ENCODE results near the gene PCP4L1.

The PCP4L1 gene

DNA sequence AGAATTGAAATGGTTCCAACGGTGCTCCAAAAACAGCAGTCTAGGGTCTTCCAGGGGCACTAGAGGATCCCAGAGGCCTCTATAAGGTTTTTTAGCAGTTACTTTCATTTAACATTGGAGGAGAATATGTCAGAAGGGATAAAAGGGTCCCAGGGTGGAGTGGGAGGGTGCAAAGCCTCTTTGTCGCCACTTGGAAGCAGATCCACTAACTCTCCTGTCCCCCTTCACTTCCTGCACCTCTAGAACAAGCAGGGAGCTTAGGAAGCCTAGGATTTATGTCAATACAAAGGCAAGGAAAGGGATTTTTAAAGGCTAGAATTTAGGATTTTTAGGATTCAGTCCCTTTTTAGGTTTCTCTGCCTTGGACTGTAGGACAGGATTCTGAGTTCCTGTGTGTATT, 8.3 kb downstream of the PCP4L1 start:
- DNase-seq (ENCODE audit: low spot score): no peak

DNA sequence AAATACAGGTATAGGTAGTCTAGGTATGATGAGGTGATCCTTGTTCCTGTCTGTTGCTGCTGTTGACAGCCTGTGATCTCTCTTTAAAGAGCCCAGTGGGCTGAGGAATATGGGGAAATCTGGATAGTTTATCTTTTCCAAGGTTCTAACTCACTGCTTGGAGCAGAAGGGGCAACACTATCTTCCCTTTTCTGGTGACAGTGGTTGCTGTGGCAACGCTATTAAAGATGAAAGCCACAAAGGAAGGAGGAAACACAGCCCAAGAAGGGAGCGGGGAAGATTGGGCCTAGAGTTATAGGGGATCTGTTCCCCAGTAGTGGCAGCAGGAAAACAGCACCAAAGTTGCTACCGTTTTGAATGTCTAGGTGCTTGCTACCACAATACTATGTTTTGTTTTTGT, 8.8 kb downstream of the PCP4L1 start:
- no peak for DNase-seq (ENCODE audit: low spot score)

DNA sequence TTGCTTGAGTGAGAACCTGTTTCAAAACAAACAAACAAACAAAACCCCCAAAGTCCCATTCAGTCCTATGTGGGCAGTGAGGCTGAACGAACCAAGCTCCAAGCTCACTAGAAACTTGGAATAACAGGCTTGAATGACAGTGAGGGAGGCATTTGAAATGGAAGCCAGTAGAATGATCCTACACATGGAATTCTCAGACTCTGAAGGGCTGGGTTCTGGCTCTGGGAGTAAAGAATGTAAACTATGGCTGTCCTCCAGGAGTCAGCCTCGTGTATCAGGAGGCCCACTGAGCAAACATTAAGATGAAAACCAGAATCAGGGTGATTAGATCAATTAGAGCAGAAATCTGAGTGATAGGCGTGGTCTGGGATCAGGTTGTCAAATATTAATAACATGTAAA, 14.9 kb downstream of the PCP4L1 start:
- DNase-seq (ENCODE audit: low spot score): no peak

DNA sequence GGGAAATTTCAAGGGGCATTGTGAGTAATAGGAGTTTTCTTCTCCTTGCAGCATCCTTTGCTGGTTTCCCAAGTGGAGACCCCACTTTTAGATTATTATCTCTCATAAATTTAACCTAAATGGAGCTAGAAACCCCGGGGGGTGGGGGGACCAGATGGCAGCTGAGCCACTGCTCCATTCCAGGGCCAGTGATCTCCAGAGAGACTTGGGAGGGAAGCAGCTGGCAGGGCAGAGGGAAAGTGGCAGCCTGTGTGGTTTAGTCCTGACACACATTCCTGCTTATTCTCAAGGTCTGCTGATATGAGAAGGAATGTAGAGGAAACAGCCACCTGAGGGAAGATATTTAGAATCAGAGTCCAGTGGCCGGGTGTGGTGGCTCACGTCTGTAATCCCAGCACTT, 16.3 kb downstream of the PCP4L1 start:
- no peak for DNase-seq (ENCODE audit: low spot score)

DNA sequence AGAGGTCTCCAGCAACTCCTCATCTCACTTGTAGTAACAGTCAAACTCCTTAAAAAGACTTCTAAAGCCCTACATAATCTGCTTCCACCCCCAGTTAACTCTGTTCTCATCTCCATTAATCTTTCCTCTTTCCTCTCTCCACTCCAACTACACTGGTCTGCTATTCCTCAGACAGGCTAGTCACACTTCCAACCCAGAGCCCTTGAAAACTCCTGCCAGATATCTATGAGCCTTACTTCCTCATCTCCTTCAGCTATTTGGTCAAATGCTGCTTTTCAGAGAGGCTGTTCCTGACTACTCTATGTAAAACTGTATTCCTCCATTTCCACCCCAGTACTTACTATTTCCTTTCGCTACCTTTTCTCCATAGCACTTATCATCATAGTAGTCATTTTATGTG, 24.4 kb downstream of the PCP4L1 start:
- DNase-seq (ENCODE audit: low spot score): no peak

DNA sequence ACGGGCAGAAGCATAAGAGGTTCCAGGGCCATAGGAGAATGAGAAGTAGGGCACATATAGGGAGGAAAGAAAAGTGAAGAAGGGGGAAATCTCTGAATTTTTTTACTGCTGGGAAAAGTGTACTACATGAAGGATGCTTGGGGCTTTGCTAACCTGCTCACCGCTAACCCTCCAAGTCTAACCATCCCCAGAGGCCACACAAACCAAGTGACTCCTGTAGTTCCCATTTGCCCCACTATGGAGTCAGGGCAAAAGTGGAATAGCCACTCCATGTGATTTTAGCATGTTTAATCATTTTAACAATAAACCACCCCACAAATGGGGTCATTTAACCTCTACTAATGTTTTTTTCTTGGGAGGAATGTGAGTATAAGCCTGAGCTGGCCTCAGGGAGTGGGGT, 26.6 kb downstream of the PCP4L1 start:
- DNase-seq (ENCODE audit: low spot score): no peak

DNA sequence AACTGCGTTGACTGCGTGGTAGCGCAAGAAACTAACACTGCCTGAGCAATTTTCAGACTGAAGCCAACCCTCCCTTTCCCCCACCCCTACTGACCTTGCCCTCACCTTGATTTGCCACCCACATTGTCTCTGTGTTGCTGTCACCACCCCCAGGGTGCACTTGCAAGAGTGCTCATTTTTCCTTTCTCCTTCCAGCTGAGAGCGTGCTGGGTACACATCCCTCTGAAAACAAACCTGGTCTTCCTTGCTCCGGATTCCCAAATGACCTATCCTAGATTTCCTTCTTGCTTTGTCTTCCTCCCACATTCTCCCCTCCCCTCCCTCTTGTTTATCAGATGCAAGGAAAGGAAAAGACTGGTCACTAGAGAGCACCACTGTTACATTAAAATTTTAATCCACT, 27.0 kb downstream of the PCP4L1 start:
- DNase-seq (ENCODE audit: low spot score): no peak

DNA sequence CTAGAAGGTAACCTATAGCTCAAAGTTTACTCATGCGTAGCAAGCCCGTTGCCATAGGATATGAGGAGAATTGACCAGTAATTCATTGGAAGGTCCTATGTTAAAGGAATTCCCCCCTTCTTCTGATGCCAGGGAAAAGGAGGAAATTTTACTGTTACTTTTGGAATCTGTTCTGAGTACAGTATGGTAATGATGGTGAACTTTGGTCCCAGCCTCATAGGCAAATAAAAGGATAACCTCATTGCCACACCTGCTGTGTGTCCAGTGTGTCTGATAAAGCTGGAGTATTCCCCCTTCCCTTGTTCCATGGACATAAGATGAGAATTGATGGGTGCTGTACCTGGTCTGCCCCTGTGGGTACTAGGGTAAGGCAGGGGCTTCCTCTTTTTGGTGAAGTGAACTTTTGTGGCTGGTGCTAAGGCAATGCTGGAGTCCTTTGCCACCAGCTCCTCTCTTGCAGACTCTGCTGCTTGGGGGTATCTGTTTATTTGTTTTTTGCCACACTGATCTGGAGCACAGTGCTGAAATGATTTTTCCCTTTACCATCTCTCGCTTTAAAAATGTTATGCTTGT, 29.0 kb downstream of the PCP4L1 start:
- DNase-seq (ENCODE audit: low spot score): no peak

DNA sequence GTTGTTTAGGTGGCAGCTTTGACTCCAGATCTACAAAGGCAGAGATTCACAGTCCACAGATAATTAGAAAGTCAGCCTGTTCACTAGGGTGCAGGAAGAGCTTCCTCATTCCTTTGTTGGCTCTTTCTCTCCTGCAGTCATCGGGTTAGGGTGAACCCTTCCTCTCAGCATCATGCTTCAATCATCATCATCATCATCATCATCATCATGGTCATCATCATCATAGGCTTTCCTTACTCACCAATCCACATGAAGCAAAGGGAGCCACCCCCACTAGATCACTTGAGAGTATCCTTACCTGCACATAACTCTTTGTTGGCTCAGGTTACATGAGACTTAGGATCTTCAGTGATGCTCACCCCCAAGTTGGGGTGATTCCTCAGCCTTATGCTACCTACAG, 32.2 kb downstream of the PCP4L1 start:
- DNase-seq (ENCODE audit: low spot score): no peak

DNA sequence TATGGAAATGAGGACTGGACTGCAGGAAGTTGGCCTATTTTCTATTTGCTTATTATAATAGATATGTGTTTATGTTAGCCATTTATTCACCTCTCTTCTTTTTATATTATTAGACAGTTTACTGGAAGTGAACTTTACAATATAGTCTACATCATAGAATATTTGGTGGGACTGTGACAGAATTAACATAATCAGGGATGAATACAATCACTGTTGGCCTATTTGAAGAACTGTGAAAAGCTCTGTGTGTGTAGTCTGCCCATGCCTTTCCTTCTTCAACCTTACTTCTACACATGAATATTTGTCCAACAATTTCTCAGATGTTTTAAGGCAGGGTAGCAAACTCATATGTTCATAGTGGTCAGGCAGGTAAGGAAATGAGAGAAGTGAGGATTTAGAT, 38.9 kb downstream of the PCP4L1 start:
- DNase-seq (ENCODE audit: low spot score): no peak

DNA sequence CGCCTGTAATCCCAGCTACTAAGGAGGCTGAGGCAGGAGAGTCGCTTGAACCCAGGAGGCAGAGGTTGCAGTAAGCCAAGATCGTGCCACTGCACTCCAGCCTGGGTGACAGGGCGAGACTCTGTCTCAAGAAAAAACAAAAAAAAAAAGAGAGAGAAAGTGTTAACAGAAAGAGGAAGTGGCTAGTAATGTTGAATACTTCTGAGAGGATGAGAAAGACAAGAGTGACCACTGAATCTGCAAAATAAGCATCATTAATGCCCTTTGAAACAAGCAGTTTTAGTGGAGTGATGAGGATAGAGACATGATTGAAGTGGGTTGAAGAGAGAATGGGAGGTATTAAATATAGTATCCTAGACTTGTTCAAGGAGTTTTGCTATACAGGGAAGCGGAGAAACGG, 39.6 kb downstream of the PCP4L1 start:
- DNase-seq (ENCODE audit: low spot score): no peak

DNA sequence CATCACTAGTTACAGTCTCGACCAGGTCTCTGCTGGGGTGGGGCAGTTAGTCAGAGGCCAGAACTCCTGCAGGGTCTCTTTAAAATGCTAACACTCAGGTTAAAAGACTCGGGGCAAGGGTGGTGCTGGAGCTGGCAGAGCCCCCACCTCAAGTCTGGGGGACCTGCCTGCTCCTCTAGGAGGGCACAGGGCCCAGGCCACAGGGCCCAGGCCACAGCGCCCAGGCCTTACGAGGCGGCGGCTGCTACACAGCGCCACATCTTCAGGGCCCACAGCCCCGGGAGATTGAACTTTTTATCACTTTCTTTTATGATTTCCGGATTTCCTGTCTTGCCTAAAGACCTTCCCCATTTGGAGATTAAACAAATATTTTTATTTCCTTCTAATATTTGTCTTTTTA, 40.8 kb downstream of the PCP4L1 start:
- no peak for DNase-seq (ENCODE audit: low spot score)

DNA sequence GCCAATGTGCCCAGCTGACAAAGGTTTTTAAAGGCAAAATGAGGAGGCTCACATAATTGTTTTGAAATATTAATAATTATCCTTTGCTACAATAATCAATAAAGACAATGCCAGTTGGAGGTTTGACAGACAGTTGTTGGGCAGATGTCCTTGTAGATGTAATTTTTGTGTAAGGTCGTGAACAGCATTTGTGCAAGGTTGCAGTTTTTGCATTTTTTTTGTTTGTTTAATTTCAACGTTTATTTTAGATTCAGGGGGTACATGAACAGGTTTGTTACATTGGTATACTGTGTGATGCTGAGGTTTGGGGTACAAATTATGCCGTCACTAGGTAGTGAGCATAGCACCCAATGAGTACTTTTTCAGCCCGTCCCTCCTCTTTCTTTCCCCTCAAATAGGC, 41.9 kb downstream of the PCP4L1 start:
- no peak for DNase-seq (ENCODE audit: low spot score)

DNA sequence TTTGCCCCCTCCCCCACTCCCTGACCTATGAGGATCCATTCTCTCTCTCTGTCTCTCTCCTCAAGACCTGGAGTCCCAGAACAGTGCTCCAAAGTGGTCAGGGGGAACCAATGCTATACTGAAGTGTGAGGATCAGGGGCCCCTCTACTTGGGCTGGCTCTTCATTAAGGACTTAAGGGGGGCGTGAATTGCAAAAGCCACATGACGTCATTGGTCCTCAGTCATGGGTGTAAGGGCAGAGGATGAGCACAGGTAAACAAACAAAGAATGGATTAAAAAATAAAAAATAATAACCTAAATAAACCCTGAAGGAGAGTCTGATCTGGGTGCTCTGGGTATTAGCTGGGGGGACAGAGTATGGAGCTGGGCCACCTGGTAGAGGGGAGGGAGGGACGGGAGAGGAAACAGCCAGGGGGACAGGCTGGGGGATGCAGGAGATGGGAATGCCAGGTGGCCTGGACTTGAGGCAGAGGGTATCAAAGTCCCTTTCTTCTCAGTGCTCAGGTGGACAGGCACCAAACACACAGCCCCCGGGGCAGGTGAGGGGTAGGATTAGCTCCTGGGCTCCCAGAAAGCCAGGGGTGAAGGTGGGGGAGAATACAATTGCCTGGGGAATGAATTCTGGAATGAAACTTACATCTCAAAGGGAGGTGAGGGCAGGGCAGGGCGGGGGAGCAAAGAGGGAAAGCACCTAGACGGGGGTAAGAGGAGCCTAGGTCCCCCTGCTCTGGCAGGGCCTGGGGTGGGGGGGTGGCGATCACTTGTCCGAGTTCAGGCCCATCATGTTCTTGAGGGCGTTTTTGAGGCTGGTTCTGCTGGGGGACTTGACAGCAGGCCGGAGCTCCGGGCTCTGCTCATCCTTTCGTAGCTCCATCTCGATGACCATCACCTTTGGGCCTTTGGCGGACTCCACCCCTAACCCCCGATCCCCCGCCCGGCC, 46.7 kb downstream of the PCP4L1 start:
- no peak for DNase-seq (ENCODE audit: low spot score)

DNA sequence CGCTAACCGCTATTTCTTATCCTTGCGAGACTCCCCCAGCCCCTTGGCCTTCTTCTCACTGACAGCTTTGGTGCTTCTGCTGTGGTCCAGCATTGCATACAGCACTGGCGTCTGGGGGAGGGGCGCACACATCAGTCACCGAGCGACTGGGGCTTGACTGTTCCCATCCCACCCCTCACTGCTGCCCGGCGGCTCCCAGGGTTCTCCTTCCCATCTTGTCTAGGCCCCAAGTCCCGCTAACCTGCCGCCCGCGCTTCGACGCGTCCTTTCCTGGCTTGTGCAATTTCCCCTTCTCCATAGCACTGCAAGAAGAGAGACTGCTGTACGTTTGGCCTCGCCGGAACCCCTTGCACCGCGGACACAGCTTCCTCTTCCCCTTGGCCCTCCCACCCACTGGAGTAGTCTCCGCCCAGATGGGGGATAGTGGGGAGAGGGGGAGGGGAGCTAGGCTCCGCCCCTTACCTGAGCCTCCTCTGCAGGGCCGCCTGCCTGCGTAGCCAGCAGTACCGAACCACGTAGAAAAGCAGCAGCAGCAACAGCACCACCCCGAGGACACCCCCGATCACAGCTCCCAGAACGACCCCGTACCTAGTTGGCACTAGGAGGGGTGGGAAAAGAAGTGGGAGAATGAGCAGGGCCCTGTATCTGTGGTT, 47.4 kb downstream of the PCP4L1 start:
- no peak for DNase-seq (ENCODE audit: low spot score)

DNA sequence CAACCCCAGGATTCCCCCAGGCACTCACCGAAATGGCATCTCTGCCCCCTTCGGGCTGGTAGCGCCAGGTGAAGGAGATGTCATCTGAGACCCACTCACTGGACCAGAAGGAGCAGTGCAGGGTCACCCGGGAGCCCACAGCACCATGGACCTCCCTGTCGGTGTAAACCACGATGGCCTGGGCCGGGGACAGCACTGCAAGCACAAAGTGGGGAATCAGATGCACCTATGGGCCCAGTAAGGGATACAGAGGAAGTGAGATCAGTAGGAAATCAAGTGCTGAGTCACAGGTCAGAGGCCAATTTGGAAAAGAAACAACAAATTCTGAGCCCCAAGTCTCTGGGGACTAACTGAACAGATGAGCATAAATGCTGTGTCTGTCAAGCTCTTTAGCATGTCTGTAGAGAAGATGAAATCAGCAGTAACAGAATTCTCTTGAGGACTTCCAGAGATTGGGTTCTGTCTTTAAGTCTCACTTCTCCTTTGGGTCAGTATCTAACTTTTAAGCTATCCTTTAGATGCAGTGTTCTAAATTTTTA, 48.8 kb downstream of the PCP4L1 start:
- peak; percentile 9 for DNase-seq (ENCODE audit: low spot score)

DNA sequence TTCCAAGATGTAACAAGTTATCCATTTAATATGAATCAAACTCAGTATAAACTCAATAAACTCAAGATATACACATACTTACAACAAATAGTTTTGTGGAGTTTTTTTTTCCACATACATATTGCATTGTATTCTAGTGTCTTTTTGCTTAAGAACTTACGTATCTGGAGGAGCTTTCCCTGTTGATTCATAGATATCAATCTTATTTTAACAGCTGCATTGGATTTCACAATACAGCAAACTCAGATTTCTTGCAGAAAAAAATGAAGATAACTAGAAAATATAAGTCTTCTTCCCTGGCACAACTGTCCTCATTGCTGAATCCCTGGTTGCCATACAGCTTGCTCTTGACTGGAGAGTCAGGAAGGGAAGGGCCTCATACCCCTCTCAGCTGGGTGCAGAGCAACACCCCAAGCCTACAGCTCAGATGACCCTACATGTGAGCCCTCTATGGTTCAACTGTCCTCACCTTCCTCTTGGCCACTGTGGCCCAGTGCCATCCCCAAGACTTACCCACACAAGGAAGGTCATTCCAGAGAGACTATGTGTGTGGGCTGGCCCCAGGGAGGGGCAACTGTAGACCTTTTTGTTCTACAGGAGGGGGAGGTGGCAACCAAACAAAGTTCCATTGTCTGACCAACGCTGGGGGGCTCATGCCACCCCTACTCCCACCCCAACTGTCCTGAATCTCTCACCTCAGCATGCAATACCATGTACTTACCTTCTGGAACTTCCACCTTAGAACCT, 49.5 kb downstream of the PCP4L1 start:
- no peak for DNase-seq (ENCODE audit: low spot score)

DNA sequence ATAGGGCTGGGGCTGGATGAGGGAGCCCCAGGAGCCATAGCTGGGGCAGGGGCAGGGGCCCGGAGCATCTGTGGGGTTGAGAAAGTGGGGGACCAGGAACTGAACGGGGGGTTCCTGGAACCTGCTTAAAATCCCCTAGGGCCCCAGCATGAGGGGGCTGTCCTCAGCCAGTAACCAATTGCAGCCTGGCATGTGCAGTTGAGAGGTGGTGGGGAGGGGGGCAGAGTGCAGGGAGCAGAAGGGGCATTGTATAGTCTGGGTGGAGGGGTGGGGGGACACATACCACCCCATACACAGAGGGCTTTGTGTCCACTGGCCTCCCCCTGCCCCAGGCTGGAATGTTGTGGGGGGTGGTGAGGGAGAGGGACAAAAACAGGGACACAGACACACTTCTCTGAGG, 51.3 kb downstream of the PCP4L1 start, which contains the start of gene MPZ:
Gene MPZ, minus strand, starts transcription at position 101 of the 400 bp plus-strand sequence. Its CDS starts 63 bp downstream, at position 38.
- no peak for DNase-seq (ENCODE audit: low spot score)

DNA sequence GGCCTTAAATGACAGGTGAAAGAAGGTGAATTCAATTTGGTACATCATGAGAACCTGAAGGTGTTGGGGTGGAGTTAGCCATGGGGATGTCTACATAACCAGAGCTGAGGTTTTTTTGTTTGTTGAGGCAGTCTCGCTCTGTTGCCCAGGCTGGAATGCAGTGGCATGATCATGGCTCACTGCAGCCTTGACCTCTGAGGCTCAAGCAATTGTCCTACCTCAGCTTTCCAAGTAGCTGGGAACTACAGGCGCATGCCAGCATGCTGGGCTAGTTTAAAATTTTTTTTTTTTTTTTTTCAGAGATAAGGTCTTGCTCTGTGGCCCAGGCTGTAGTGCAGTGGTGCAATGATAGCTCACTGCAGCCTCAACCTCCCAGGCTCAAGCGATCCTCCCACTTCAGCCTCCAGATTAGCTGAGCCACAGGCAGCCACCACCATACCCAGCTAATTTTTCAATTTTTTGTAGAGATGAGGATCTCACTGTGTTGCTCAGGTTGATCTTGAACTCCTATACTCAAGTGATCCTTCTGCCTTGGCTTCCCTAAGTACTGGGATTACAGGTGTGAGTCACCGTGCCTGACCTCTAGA, 53.1 kb downstream of the PCP4L1 start:
- DNase-seq (ENCODE audit: low spot score): no peak

DNA sequence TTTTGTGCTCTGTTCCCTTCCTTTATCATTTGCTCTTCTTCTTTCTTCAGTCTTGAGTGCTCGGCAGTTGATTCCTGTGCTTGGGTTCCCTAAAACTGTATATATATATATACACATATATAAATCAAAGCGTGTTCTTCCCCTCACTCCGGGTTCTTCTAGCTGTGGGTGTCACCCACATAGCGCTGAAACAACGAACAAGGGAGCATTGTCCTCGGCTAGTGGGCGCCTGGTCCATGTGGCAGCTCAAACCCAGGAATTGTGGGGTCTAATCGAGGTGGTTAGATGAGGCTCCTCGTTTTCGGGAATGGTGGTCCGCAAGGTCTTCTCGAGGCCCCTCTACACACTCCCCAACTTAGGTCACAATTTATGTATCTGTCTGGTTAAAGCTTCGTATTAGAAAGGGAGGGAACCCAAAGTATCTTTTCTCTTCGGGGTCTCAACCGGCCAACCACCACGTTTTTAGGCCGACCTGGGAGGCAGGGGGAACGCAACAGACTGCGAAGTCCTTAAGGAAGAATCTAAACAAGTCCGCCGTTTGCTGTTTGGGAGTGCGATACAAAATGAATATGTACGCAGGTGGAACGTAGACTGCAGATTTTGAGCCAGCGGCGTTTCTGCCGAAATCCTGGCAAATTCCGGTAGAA, 55.1 kb downstream of the PCP4L1 start:
- peak; percentile 42 for DNase-seq (ENCODE audit: low spot score)
